HepG2 (cell line): ENCODE data around the gene TMEM139. TPM values are rescaled to one million over a fixed set of nuclear protein-coding genes. Genes with fewer than 3 reads are reported as not detected.

Experiments
- CCDC6 ChIP-seq: sonication (generic); formaldehyde crosslinking; IDR thresholded peaks from 2 replicates; pipeline ENCODE4 v1.8.1; 2022; ENCODE audit warnings: mild to moderate bottlenecking, missing genetic modification reagents, moderate library complexity
- GATAD2A ChIP-seq: IDR thresholded peaks from 2 replicates; pipeline ENCODE4 v1.6.1; 2016
- HMGXB4 ChIP-seq, 2 experiments: sonication (generic) in 1 of 2; formaldehyde crosslinking in 1 of 2; IDR thresholded peaks; 2 replicates each; pipeline versions ENCODE4 v1.4.0 to v1.6.1; 2018 to 2020; ENCODE audit warnings: missing genetic modification reagents in 2 of 2, borderline replicate concordance in 1 of 2, low read depth in 1 of 2, mild to moderate bottlenecking in 1 of 2, missing biosample characterization in 1 of 2
- IRF2 ChIP-seq: IDR thresholded peaks from 2 replicates; pipeline ENCODE4 v1.6.1; 2018; ENCODE audit warnings: missing genetic modification reagents, missing compliant biosample characterization
- MYC ChIP-seq: sonication (generic); formaldehyde crosslinking; IDR thresholded peaks from 2 replicates; pipeline ENCODE4 v1.9.0; 2021; ENCODE audit warnings: missing genetic modification reagents, borderline replicate concordance
- ZBTB42 ChIP-seq: sonication (generic); formaldehyde crosslinking; IDR thresholded peaks from 2 replicates; pipeline ENCODE4 v1.5.0; 2020; ENCODE audit warnings: mild to moderate bottlenecking, missing genetic modification reagents
- ZIK1 ChIP-seq: sonication (generic); formaldehyde crosslinking; IDR thresholded peaks from 2 replicates; pipeline ENCODE4 v1.5.0; 2020; ENCODE audit warnings: mild to moderate bottlenecking, low read depth, missing genetic modification reagents, borderline replicate concordance
- ZMAT5 ChIP-seq: sonication (generic); formaldehyde crosslinking; IDR thresholded peaks from 2 replicates; pipeline ENCODE4 v1.5.0; 2020; ENCODE audit warnings: mild to moderate bottlenecking, low read depth, missing genetic modification reagents, borderline replicate concordance
- ZNF431 ChIP-seq: sonication (generic); formaldehyde crosslinking; IDR thresholded peaks from 2 replicates; pipeline ENCODE4 v1.9.0; 2022; ENCODE audit warnings: missing genetic modification reagents, low read depth, mild to moderate bottlenecking, borderline replicate concordance
- ZNF589 ChIP-seq: sonication (generic); formaldehyde crosslinking; conservative IDR thresholded peaks from 2 replicates; pipeline ENCODE4 v1.8.0; 2022; ENCODE audit warnings: mild to moderate bottlenecking, moderate library complexity, missing genetic modification reagents
- ZNF704 ChIP-seq: sonication (generic); formaldehyde crosslinking; IDR thresholded peaks from 2 replicates; pipeline ENCODE4 v1.8.1; 2023; ENCODE audit warnings: mild to moderate bottlenecking, inconsistent platforms, moderate library complexity, missing genetic modification reagents, borderline replicate concordance
- ZNF792 ChIP-seq: IDR thresholded peaks from 2 replicates; pipeline ENCODE4 v1.6.1; 2016
- polyA plus RNA-seq, 8 experiments: library from polyadenylated mRNA; depleted of rRNA in 3 of 8; stranded (reverse) in 7 of 8; unstranded in 1 of 8; fragments of >200 nt; fragmentation: Illumina TruSeq in 4 of 8; extraction: Trizol in 4 of 8; gene quantifications; 2 replicates each; pipeline versions ENCODE4 v1.2.1 to v1.2.3, GENCODE V29; 2011 to 2016; ENCODE audit warnings: low read depth in 4 of 8, missing spikeins in 1 of 8, mixed read lengths in 1 of 8; ENCODE audit not compliant: insufficient read depth in 1 of 8
- total RNA-seq, 5 experiments: library from RNA; depleted of rRNA; stranded (reverse); fragments of >200 nt; fragmentation: Illumina TruSeq; extraction: Trizol; gene quantifications; 2 replicates each; pipeline ENCODE4 v1.2.3, GENCODE V29; 2016; ENCODE audit warnings: low read depth in 1 of 5
- TF ChIP-seq, protein P1 (sequence below), 2 experiments: sonication (generic) in 1 of 2; formaldehyde crosslinking in 1 of 2; IDR thresholded peaks; 2 replicates each; pipeline versions ENCODE4 v1.4.0 to v1.6.1; 2016 to 2020; ENCODE audit warnings: borderline replicate concordance in 1 of 2, low read depth in 1 of 2, mild to moderate bottlenecking in 1 of 2, missing genetic modification reagents in 1 of 2

The TMEM139 gene
- total and polyA plus RNA-seq, 2 of the 13 experiments (the other 11 are each of a cell fraction or from before 2014, with no cell fraction given), result 7.9 to 14.0 TPM

DNA sequence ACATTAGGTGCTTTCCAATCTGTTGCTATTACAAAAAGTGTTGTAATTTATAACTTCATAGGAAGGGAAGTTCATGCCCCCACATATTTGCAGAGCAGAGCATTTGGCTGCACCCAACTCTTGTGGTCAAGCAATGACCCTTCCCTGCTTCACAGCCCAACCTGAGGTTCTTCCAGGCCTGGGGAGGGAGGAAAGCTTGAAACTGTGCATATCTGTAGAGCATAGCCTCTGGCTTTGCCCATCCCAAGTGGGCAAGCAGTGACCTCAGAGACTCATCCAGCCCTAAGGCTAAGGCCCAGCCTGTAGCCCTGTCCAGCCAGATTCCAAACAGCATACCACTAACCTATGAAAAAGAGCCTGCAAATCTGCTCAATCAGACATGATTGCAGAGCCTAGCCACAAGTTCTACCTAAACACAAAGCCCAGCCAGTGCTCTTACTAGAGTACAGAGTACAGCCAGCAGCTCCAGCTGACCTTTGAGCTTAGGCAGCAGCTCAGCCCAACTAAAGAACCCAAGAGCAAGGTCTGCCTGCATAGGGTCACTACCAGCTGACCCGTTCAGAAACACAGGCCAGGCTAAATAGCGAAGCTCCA, 35.9 kb upstream of the TMEM139 start (continued):
- TF ChIP-seq ZNF431 (CRISPR knock-in tag) (no peak), MYC (no peak), ZNF704 (CRISPR knock-in tag) (no peak), GATAD2A (CRISPR knock-in tag) (peak; percentile 67; the same call in 1 of the 2 replicates), ZIK1 (no peak), IRF2 (no peak), ZNF589 (no peak), ZMAT5 (no peak), ZNF792 (CRISPR knock-in tag) (0 out of 2 replicates have a peak, but pooled peaks have one; percentile 47), CCDC6 (no peak), ZBTB42 (CRISPR knock-in tag) (no peak), HMGXB4 (CRISPR knock-in tag; IDR thresholded peaks at IDR 0.05; ENCODE audit: borderline replicate concordance in 1 of 2, low read depth in 1 of 2) (peak in 1 of 2 experiments; percentile 42; a peak in 1 of 4 replicates)
- TF ChIP-seq, protein P1, sequence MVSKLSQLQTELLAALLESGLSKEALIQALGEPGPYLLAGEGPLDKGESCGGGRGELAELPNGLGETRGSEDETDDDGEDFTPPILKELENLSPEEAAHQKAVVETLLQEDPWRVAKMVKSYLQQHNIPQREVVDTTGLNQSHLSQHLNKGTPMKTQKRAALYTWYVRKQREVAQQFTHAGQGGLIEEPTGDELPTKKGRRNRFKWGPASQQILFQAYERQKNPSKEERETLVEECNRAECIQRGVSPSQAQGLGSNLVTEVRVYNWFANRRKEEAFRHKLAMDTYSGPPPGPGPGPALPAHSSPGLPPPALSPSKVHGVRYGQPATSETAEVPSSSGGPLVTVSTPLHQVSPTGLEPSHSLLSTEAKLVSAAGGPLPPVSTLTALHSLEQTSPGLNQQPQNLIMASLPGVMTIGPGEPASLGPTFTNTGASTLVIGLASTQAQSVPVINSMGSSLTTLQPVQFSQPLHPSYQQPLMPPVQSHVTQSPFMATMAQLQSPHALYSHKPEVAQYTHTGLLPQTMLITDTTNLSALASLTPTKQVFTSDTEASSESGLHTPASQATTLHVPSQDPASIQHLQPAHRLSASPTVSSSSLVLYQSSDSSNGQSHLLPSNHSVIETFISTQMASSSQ (IDR thresholded peaks at IDR 0.05; ENCODE audit: low read depth), result no peak
- TF ChIP-seq, protein P1 (CRISPR knock-in tag; IDR thresholded peaks at IDR 0.05; ENCODE audit: borderline replicate concordance), result no peak
